CD4-positive, alpha-beta T cell treated with Interleukin-2 at 100 ng/mL for 4 hours (primary cell): ENCODE measurements around the gene PRSS21.

Experiments used
- DNase-seq: peaks from one replicate; pipeline ENCODE4 v3.0.0-alpha.2; 2020; ENCODE audit warnings: low spot score

The PRSS21 gene

DNA sequence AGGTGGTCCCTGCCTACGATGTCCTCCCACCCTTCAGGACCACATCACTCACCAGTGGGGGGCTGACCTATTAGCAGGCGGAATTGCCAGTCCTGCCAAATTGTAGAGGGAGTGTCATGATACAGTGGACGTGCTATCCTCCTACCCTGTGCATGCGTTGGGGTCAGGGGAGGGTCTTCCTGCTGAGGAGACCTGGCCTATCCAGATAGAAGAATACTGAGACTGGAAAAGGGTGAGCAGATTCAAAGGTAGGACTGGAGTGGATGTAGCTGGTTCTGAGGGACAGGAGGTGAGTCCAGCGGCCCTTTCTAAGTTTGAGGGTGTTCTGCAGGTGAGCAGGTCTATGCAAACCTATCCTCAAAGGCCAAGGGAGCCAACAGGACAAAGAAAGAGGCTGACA lies 10.8 kb upstream of the PRSS21 start:
- no peak for DNase-seq

DNA sequence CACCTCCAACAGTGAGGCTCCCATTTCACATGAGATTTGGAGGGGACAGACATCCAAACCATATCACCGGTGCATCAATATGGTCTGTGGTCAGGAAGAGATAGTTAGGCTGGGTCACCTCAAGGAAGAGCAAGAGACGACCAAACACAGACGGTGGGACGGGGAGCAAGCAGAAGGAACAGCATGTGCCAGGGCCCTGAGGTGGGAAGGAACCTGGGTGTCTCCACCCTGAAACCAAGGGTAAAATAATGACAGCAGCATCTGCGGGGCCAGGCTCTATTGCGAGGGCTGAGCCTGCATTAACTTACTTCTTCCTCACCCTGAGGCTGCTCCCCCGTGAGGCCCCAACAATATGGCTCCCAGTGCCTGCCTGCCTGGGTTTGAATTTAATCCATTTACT lies 8.9 kb upstream of the PRSS21 start:
- no peak for DNase-seq

DNA sequence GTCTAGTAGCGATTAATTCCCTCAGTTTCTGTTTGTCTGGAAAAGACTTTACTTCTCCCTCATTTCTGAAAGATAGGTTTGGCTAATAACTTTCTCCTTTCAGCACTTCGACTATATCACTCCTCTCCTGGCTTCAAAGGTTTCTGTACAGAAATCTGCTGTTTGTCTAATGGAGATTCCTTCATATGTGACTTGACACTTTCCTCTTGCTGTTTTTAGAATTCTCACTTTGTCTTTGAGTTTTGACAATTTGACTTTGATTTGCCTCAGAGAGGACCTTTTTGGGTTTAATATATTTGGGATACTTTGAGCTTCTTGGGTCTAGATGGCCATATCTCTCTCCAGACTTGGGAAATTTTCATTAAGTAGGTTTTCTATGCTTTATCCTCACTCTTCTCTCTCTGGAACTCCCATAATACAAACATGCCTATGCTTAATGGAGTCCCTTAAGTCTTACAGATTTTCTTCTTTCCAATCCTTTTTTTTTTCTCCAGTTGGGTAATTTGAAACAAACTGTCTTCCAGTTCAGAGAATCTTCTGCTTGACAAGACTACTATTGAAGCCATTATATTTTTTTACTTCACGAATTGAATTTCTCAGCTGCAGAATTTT lies 7.8 kb upstream of the PRSS21 start:
- no peak for DNase-seq

DNA sequence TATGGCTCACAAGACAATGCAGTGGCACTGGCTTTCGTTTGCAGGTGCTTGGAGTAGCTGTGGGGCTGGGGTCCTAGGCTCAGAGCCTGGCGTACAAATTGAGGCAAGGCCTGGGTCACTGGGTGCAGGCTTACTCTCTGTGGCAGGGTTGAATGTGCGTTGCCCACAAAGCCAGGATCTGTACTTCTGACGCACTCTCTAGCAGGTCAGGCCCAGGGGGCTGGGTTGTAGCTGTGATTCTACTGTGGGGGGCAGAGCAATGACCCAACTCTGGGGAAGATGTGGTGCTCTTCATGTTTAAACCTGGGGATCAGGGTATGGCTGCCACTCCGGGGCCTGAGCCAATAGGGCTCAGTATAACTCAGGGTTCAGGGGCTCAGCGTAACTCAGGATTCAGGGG lies 6.4 kb upstream of the PRSS21 start:
- no peak for DNase-seq

DNA sequence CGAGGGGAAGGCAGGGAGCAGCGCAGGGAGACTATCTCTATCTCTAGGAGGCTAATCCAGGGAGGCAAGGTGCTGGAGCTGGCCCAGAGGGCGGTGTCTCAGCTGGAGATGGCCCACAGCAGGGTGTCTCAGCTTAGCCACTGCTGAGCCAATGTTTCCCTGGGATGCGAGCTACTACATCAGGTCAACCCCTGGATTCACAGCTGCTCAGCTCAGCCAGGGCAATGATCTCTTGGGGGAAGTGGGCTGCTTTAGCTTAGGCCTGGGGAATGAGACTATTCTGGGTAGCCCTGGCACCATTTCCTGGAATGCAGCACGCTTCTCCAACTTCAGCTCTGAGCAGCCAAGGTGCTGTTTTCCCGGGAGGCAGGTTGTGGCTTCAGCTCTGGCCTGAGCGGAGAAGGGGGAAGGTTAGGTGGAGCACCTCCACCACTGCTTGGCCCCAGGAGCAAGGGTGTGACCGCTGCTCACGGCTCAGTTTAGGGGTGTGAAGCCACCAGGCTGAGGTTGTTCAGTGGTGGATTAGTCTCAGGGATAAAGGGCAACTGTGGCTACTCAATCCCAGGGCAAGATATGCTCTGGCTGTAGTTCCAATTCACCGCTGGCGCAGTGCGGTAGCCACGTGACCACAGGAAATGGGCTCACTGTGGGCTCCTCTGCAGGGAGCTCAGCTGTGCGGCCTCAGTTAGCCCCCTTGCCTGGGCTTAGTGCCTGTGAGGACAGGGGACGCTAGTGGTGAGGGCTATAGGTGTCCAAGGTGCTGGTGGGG lies 5.2 kb upstream of the PRSS21 start:
- no peak for DNase-seq

DNA sequence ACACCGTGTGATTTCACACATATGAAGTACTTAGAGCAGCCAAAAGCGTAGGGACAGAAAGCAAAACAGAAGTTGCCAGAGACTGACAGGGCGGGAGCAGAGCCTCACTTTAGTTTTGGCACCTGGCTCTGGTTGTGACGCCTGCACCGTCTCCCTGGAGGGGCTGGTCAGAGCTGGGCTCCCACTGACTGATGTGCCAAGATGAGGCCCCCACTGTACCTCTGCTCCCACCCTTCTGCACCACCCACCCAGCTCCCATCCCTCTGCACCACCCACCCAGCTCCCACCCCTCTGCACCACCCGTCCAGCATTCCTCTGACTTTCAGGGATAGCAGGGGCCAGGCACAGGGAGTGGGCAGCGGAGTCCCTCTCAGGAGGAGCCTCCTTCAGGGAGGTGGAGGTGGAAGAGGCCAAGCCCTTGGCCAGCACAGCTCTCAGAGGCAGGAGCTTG lies 3.2 kb upstream of the PRSS21 start:
- no peak for DNase-seq

DNA sequence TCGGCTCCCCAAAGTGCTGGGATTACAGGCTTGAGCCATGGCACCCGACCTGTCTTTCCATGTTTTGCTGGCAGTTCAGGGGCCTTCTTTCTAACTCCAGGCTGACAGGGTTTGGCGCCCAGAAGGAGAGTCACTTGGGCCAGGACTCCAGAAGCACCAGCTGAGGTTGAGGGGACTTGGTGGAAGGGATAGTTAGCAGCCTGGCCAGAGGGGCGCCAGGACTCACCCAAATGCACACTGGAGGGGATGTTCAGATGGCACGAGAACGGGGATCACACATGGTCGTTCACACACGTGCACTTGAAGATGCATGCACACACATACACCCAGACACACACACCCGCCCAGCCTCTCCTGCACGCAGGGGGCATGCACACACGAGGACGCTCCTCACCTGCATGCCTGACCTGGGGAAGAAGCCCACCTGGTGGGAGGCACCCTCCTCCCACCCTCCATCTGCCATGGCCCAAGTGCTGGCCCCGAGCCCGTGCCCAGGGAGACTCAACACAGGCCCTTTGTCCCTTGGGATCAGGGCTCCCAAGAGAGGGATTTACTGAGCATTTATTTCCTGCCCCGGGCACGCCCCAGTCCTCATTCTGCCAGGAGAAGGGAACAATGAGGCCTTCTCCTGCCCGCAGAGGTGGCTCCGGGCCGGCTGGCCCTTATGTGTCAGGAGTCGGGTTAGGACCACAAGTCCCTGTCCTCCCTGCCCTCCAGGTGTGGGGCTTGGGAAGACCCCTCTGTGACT lies 2.3 kb upstream of the PRSS21 start:
- DNase-seq, result no peak

DNA sequence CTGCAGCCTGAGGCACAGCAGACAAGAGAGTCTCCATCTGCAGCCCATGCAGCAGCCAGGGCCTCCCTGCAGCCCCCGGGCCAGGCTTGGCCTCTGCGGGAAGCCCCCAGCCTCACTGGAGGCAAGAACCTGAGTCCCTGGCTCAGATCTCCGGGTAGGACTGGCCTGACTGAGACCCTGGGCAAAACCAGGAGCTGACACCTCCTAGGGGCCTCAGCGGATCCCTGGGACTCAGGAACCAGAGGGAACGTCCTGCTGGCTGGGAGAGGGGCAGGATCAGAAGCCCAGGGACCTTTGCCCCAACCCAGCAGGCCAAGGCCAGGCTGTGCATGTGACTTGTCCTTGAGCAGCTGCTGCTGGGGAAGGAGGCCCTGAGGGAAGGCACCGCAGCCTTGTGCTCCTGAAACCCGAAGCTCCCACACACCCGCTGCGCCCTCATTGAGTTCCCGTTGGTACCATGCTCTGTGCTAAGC lies 1.7 kb upstream of the PRSS21 start:
- no peak for DNase-seq

DNA sequence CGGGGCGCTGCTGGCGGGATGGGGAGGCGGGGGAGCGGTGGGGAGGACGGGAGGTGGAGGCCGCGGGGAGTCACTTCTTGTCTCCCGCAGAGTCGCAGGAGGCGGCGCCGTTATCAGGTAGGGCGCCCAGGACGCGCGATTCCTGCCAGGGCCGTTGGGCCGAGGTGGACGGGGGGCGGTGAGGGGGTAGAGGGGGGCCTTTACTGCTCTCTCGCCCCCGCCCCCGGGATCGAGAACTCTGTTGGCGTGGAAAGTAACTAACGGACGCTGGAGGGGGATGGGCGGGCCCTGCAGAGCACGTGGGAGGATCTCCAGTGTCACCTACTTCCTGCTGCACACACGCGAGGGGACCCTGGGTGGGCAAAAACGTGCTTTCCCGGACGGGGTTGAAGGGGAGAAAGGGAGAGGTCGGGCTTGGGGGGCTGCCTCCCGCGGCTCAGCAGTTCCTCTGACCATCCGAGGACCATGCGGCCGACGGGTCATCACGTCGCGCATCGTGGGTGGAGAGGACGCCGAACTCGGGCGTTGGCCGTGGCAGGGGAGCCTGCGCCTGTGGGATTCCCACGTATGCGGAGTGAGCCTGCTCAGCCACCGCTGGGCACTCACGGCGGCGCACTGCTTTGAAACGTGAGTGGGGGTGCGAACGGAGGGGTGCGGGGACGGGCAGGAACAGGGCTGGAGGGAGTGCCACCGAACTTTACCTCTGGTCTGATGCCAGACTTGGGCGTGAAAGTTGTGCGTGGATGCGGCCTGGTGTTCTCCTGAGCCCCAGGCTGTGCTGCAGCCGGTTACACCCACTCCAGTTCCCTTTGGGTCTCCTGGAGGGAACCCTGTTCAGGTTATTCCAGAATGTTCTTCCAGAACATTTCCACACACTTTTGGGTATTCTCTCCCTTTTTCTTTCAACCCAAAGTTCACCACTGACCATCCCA lies 569 bp downstream of the PRSS21 start:
- no peak for DNase-seq

DNA sequence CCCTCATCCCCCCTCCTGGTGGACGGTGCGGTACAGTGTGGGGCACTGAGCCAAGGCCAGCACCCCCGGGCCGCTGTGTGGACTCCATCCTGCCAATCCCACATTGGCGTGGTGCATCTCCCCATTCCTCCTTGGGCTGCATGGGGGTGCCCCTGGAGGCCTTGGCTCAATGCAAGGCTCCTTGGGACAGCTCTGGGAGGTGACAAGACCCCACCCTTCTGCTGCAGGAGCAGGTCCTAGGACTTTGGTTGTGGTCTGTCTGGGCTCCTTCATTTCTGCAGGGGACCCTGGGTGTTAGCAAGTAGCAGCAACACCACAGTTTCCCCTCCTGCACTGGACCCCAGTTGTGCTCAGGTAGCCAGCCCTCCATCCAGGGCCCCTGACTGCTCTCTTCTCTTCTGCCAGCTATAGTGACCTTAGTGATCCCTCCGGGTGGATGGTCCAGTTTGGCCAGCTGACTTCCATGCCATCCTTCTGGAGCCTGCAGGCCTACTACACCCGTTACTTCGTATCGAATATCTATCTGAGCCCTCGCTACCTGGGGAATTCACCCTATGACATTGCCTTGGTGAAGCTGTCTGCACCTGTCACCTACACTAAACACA lies 1.3 kb downstream of the PRSS21 start:
- no peak for DNase-seq

DNA sequence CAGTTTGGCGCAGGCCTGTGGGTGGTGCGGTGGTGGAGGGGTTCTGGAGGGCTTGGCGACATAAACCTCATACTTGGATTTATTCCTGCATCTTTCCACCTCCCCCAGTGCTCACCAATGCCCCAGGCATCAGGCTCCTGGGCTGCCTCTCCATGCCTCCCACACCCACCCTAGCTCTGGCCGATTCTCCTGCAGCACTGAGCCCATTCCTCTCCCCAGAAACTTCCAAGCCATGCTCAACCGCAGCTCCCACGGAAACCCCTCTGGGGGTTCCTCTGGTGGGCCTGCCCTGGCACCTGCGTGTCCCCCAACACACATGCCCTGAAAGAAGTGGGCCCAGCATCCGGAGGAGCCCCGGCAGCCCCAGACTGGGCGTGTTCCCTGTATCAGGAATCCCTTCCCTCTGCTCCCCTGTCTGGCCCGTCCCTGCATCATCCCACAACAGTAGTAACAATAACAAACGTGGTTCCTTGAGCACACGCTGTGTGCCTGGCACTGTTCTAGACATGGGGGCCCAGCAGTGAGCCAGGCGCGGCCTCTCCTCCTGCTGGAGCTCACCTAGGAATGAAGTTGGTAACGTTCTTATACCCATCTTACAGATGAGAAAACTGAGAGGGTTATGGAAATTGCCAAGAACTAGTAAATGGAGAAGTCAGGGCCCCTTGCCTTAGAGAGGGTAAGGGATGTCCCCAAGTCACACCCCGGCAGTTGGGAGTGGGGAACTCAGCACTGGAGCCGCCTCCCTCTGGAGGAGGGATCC lies 2.3 kb downstream of the PRSS21 start:
- DNase-seq, result no peak

DNA sequence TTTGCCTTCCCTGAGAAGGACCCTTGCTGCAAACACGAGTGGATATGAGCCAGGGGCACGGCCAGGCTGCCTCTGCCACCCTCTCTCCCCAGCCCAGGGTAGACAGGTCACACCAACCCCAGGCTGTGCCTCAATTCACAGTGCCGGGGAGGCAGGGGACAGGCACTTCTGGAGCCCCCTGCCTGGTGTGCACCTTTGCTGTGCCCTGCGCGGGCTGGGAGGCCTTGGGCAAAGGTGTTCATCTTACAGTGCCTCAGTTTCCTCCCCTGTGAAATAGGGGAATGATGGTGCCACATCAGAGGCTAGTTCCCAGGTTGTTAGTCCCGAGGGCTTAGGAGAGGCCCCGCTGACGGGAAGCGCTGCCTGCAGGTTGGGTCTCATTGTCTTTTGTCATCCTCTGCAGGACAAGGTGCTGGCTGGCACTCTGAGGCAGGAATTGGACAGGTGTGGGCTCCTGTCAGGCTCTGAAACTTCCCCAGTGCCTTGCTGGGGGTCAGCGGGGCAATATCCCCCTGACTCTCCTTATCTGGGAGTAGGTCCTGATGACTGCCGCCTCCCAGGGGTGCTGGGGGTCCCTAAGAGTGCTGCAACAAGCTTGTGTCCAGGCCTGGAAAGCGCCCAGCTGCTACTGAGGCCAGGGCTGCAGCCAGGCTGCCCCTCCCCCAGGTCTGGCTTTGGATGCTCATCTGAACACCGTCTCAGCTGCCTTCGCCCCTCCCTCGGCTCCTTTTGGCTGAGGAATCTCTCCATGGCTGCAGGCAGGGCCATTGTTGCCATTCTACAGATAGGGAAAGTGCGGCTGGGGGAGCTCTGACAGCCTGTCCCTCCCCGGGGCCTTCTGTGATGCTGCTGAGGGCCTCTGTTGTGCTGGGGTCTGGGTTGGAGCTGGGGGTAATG lies 3.1 kb downstream of the PRSS21 start:
- DNase-seq, result no peak

DNA sequence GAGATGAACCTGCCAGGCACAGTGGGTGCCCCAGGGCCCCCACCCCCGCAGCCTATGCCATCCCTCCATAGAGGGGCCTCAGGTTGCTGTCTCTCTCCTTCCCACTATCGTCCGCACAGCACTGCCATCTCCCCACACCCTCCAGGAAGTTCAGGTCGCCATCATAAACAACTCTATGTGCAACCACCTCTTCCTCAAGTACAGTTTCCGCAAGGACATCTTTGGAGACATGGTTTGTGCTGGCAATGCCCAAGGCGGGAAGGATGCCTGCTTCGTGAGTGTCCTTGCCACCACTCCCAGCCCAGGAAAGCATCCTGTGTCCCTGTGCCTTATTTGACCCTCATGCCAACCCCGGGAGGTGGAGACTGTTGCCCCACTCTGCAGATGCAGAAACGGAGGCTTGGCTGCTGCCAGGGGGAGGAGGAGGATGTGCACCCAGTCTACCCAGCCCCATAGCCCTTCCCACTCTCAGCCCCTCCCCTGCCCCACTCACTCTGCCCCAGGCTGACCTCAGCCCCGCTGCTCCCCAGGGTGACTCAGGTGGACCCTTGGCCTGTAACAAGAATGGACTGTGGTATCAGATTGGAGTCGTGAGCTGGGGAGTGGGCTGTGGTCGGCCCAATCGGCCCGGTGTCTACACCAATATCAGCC lies 3.9 kb downstream of the PRSS21 start:
- DNase-seq, result no peak

DNA sequence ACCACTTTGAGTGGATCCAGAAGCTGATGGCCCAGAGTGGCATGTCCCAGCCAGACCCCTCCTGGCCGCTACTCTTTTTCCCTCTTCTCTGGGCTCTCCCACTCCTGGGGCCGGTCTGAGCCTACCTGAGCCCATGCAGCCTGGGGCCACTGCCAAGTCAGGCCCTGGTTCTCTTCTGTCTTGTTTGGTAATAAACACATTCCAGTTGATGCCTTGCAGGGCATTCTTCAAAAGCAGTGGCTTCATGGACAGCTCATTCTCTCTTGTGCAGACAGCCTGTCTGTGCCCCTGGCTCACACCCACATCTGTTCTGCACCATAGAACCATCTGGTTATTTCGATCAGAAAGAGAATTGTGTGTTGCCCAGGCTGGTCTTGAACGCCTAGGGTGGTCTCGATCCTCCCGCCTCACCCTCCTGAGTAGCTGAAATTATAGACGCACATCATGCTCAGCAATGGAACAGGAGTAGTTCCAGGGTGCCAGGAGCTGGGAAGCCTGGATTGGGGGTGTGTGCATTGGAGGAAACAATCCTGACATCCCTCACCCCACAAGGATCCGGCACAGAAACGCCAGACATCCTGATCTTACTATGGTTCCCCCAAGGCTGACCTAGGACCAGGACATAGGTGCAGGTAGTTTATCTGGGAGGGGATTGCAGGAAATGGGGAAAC lies 4.6 kb downstream of the PRSS21 start:
- no peak for DNase-seq

DNA sequence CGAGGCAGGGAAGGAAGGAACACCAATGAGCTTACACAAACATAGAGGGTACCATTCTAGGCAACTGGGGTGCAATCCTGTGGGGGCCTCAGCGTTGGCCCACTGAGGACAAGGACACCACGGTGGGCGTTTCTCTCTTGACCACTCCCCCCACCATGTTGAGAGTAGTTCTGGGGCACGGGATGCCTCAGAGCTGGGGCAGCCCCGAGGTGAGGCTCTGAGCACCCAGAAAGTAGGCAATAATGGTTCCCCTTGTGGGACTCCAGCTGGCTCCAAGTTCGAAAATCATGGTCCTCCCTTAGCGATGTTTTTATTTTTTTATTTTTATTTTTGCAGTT lies 5.1 kb downstream of the PRSS21 start:
- no peak for DNase-seq

DNA sequence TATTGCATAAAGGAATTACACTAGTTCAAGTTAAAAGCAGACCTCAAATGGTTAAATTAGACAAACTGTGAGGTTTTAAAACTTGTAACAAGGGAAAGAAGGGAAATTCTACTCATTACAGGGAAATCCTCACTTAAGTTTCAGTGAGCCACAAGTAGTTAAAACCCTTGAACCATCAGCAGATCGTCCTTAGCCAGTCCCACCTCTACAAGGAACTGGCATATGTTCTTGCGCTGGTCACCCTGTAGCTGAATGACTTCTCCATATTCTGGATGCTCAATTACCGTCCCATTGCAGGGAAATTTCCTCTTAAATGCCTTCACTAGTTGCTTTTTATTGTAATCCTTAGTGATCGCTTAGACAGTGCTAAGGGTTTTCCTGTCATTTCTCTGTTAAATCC lies 5.5 kb downstream of the PRSS21 start:
- DNase-seq, result no peak

DNA sequence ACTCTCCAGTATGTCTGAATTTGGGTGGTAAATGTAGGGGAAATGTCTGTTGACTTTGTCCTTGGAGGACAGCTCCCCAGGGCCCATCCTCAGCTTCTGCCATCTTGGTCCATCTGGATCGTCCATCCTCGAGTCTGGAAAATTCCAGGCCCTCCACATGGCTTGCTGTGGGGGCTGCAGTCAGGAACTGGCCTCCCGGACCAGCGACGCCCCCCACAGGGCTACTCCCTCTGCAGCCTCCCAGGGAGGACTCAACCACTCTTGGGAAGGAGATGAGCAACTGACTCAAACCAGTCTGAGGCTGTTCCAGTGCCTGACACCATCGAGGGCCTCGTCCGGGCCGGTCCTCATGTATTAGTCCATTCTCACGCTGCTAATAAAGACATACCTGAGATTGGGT lies 7.6 kb downstream of the PRSS21 start:
- DNase-seq, result no peak

DNA sequence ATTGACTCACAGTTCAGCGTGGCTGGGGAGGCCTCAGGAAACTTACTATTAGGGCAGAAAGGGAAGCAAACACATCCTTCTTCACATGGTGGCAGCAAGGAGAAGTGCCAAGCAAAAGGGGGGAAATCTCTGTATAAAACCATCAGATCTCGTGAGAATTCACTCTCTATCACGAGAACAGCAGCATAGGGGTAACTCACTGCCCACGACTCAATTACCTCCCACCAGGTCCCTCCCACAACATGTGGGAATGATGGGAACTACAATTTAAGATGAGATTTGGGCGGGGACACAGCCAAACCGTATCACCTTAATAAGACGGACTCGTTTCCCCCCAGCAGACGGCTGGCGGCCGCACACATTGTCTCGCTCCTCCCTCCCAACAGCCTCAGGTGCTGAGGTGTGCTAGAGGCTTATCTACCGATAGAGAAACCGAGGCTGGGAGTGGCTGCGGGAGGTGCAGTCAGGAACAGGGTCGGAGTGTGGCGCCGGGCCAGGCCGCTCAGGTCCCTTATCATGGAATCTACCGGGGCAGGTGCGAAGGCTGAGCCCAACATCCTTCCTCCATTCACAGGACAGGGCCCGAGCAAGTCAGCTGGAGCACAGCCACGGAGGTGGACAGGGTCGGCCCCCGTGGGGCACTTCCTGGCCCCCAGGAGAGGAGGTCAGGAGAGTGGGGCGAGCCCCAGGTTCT lies 8.2 kb downstream of the PRSS21 start:
- DNase-seq, result no peak
